Heart right ventricle (tissue), 16 donors: ENCODE data around the gene MAP7D3. TPM values are rescaled to one million over a fixed set of nuclear protein-coding genes. Genes with fewer than 3 reads are reported as not detected.

Experiments used
- ATAC-seq, 8 donors: fragments of 200-7000 bp; cut with Tn5 transposase; one replicate each; pipeline ENCODE4 v1.9.1; 2020; ENCODE audit warnings: mild to moderate bottlenecking in 8 of 8, moderate library complexity in 8 of 8, moderate number of reproducible peaks in 1 of 8
- DNase-seq, 2 donors: peaks; one replicate each; pipeline ENCODE4 v3.0.0-alpha.2; 2020
- H3K27ac ChIP-seq, 10 donors: fragments of 200-600 bp; sonication (generic) in 2 of 10; one replicate each; pipeline versions ENCODE4 v1.5.0 to v1.8.0; 2020 to 2022; ENCODE audit warnings: mild to moderate bottlenecking in 3 of 10
- H3K27me3 ChIP-seq, 7 donors: fragments of 200-600 bp; one replicate each; pipeline ENCODE4 v1.8.0; 2021 to 2022; ENCODE audit warnings: mild to moderate bottlenecking in 2 of 7
- H3K36me3 ChIP-seq, 9 donors: fragments of 200-600 bp; sonication (generic) in 1 of 9; one replicate each; pipeline versions ENCODE4 v1.5.0 to v1.8.0; 2020 to 2022; ENCODE audit warnings: mild to moderate bottlenecking in 2 of 9
- H3K4me1 ChIP-seq, 9 donors: fragments of 200-600 bp; sonication (generic) in 1 of 9; one replicate each; pipeline versions ENCODE4 v1.5.0 to v1.8.0; 2020 to 2022; ENCODE audit warnings: mild to moderate bottlenecking in 4 of 9
- H3K4me3 ChIP-seq, 10 donors: fragments of 200-600 bp; sonication (generic) in 2 of 10; one replicate each; pipeline versions ENCODE4 v1.5.0 to v1.8.0; 2020 to 2022; ENCODE audit warnings: mild to moderate bottlenecking in 7 of 10, moderate library complexity in 2 of 10
- H3K9me3 ChIP-seq, 11 donors: fragments of 200-600 bp in 10 of 11; sonication (generic) in 2 of 11; one replicate each; pipeline versions ENCODE4 v1.5.0 to v1.8.0; 2013 to 2022; ENCODE audit warnings: mild to moderate bottlenecking in 2 of 11, control low read depth in 1 of 11, moderate library complexity in 1 of 11
- CTCF ChIP-seq, 9 donors: fragments of 200-600 bp; sonication (generic) in 2 of 9; IDR thresholded peaks; one replicate each; pipeline versions ENCODE4 v1.5.0 to v1.8.0; 2021 to 2022; ENCODE audit warnings: antibody characterized with exemption in 9 of 9, mild to moderate bottlenecking in 5 of 9, moderate library complexity in 1 of 9
- WGBS, 2 donors: extraction: QIAGEN DNeasy Blood & Tissue Kit; methylation state at CpG; one replicate each; pipeline ENCODE4 v1.1.7; 2013; ENCODE audit warnings: inconsistent platforms in 1 of 2; 5-methylcytosine and 5-hydroxymethylcytosine counted together
- intact Hi-C, 10 donors: fragments of 100-400 bp; cut with DNase I; formaldehyde crosslinking; loops; one replicate each; pipeline versions ENCODE4 v1.11.1 to v1.14.2; 2022
- polyA plus RNA-seq, 2 donors: library from polyadenylated mRNA; stranded (reverse); fragments of 200-250 nt; gene quantifications; one replicate each; pipeline ENCODE4 v1.2.3, GENCODE V29; 2013
- total RNA-seq, 10 donors: library from RNA; stranded (reverse); fragmentation: NEBNext Ultra II Directional in 3 of 10; extraction: Animal tissue kit (Norgen Biotek cat#: 25700) in 3 of 10; gene quantifications; one replicate each; pipeline versions ENCODE4 v1.2.1 to v1.2.4, GENCODE V29; 2021 to 2023
- donor health status: Arrhythmogenic right ventricular cardiomyopathy.
- donor health status: ischemic (EF 13 %, LVEDD 7.1; RV severe dilation, severe dysfunction).
- donor health status: healthy with polysubstance abuse.
- donor health status: DM: no; HTN: yes; CAD: no.
- donor health status: DM: no; HTN: no; CAD: no.
- donor health status: ischemic (EF 25% LVEDD 6.9; RV normal size, moderate dysfunction).
- donor health status: ischemic (EF 25% LVEDD 5.7; RV mildly dilated, moderate dysfunction).
- donor health status: healthy.
- donor health status: DM: yes; HTN: yes; CAD: no.
- donor health status: Ischemic cardiomyopathy.
- donor health status: ischemic (EF 35%, LVEDD 5.7; RV mildly dilated, moderate dysfunction).
- donor health status: nonischemic (EF 11% LVEDD 7.7; RV severe dilation, severe dysfunction).
- donor health status: DM: yes; HTN: yes; CAD: no.
- donor health status: PGD.
- donor health status: ischemic (EF 29% LVEDD 5.4; RV normal size, mild dysfunction).
- donor health status: nonischemic (EF 23%, LVEDD 6.1; RV moderate dilation, normal function).

Gene MAP7D3
- total and polyA plus RNA-seq, 12 donors, result 8.1 to 16.2 (median 14.0) TPM

GRCh38 chrX:136227948-136228838, 23.0 kb downstream of the MAP7D3 start:
- no peak for TF ChIP-seq CTCF (IDR thresholded peaks at IDR 0.05)
- peaks cover 0 to 99% (median 6%) of the 10 kb centered on the region in 9 donors for H3K36me3 ChIP-seq
- DNase-seq (no peak), ATAC-seq (no peak)
- 90 to 92% methylated on average over 8 of the region's 8 CpGs for WGBS, 2 donors
- peaks cover 0 to 5% (median 0%) of the 10 kb centered on the region in 9 donors for H3K4me1 ChIP-seq
- intact Hi-C loops, result no loop called here
- no peak overlapping the region for H3K27ac ChIP-seq
- H3K27me3 ChIP-seq, result peaks cover 0 to 14% (median 0%) of the 10 kb centered on the region in 7 donors
- H3K4me3 ChIP-seq, result no peak overlapping the region
- H3K9me3 ChIP-seq, result no peaks in the 10 kb centered on the region

- intact Hi-C loops, result no loop called here
- H3K4me3 ChIP-seq, result no peak overlapping the region
- H3K27me3 ChIP-seq, result peaks cover 0 to 17% (median 0%) of the 10 kb centered on the region in 7 donors
- peaks cover 0 to 99% (median 6%) of the 10 kb centered on the region in 9 donors for H3K36me3 ChIP-seq
- H3K4me1 ChIP-seq, result peaks cover 0 to 5% (median 0%) of the 10 kb centered on the region in 9 donors
- no peaks in the 10 kb centered on the region for H3K9me3 ChIP-seq
- DNase-seq (no peak), ATAC-seq (no peak)
- H3K27ac ChIP-seq, result no peak overlapping the region
- TF ChIP-seq CTCF (IDR thresholded peaks at IDR 0.05), result no peak
Observed at GRCh38 chrX:136227074-136227473, 24.1 kb downstream of the MAP7D3 start.

- no peak overlapping the region for H3K4me3 ChIP-seq
- intact Hi-C loops, result no loop called here
- H3K4me1 ChIP-seq, result no peaks in the 10 kb centered on the region
- no peak overlapping the region for H3K27ac ChIP-seq
- DNase-seq (no peak), ATAC-seq (no peak)
- H3K27me3 ChIP-seq, result peaks cover 0 to 8% (median 0%) of the 10 kb centered on the region in 7 donors
- H3K9me3 ChIP-seq, result no peaks in the 10 kb centered on the region
- TF ChIP-seq CTCF (IDR thresholded peaks at IDR 0.05), result no peak
- peaks cover 0 to 98% (median 15%) of the 10 kb centered on the region in 9 donors for H3K36me3 ChIP-seq
- 97 to 100% methylated on average over 3 of the region's 3 CpGs for WGBS, 2 donors
Observed at GRCh38 chrX:136221851-136222513, 29.2 kb downstream of the MAP7D3 start.

- 82 to 88% methylated on average over 3 of the region's 3 CpGs for WGBS, 2 donors
- intact Hi-C loops, result no loop called here
- Histone ChIP-seq H3K27ac (no peak overlapping the region), H3K9me3 (no peaks in the 10 kb centered on the region), H3K27me3 (peaks cover 0 to 8% (median 0%) of the 10 kb centered on the region in 7 donors), H3K4me1 (no peaks in the 10 kb centered on the region), H3K36me3 (peaks cover 0 to 89% (median 15%) of the 10 kb centered on the region in 9 donors), H3K4me3 (no peak overlapping the region)
- DNase-seq, result no peak
- ATAC-seq, result no peak
- TF ChIP-seq CTCF (IDR thresholded peaks at IDR 0.05), result no peak
Observed at GRCh38 chrX:136220951-136221350, 30.2 kb downstream of the MAP7D3 start.
